ENCODE measurements around the gene MAPKAPK3.

Gene MAPKAPK3

GRCh38 chr3:50658416-50658815 lies 41.5 kb downstream of the MAPKAPK3 start:
- TF ChIP-seq TCF12 (IDR thresholded peaks at IDR 0.05; ENCODE audit: low read depth) (no peak), CREB1 (IDR thresholded peaks at IDR 0.05; ENCODE audit: low read depth) (no peak), TEAD4 (IDR thresholded peaks at IDR 0.05) (no peak), EP300 (IDR thresholded peaks at IDR 0.05; ENCODE audit: borderline replicate concordance) (no peak), USF1 (IDR thresholded peaks at IDR 0.05) (no peak), ZBTB7A (IDR thresholded peaks at IDR 0.05; ENCODE audit: low read depth) (no peak), MAX (IDR thresholded peaks at IDR 0.05) (no peak), NFIC (IDR thresholded peaks at IDR 0.05) (no peak), TAF1 (IDR thresholded peaks at IDR 0.05; ENCODE audit: low read depth) (no peak), CEBPB (IDR thresholded peaks at IDR 0.05) (no peak), REST (IDR thresholded peaks at IDR 0.05; ENCODE audit: low read depth) (no peak), YY1 (IDR thresholded peaks at IDR 0.05; ENCODE audit: low read depth) (no peak), RAD21 (IDR thresholded peaks at IDR 0.05; ENCODE audit: low read depth) (no peak), FOXM1 (IDR thresholded peaks at IDR 0.05; ENCODE audit: borderline replicate concordance, low read depth) (no peak), EGR1 (IDR thresholded peaks at IDR 0.05) (no peak)

GRCh38 chr3:50658831-50659230 lies 41.9 kb downstream of the MAPKAPK3 start:
- no peak for TF ChIP-seq EGR1 (IDR thresholded peaks at IDR 0.05)
- TF ChIP-seq FOXM1 (IDR thresholded peaks at IDR 0.05; ENCODE audit: borderline replicate concordance, low read depth): no peak
- no peak for TF ChIP-seq MAX (IDR thresholded peaks at IDR 0.05)
- no peak for TF ChIP-seq YY1 (IDR thresholded peaks at IDR 0.05; ENCODE audit: low read depth)
- no peak for TF ChIP-seq TEAD4 (IDR thresholded peaks at IDR 0.05)
- no peak for TF ChIP-seq TAF1 (IDR thresholded peaks at IDR 0.05; ENCODE audit: low read depth)
- TF ChIP-seq EP300 (IDR thresholded peaks at IDR 0.05; ENCODE audit: borderline replicate concordance): no peak
- no peak for TF ChIP-seq TCF12 (IDR thresholded peaks at IDR 0.05; ENCODE audit: low read depth)
- TF ChIP-seq USF1 (IDR thresholded peaks at IDR 0.05): no peak
- TF ChIP-seq REST (IDR thresholded peaks at IDR 0.05; ENCODE audit: low read depth): no peak
- TF ChIP-seq RAD21 (IDR thresholded peaks at IDR 0.05; ENCODE audit: low read depth): no peak
- no peak for TF ChIP-seq NFIC (IDR thresholded peaks at IDR 0.05)
- no peak for TF ChIP-seq CEBPB (IDR thresholded peaks at IDR 0.05)
- TF ChIP-seq ZBTB7A (IDR thresholded peaks at IDR 0.05; ENCODE audit: low read depth): no peak
- no peak for TF ChIP-seq CREB1 (IDR thresholded peaks at IDR 0.05; ENCODE audit: low read depth)

- no peak for TF ChIP-seq REST (IDR thresholded peaks at IDR 0.05; ENCODE audit: low read depth)
- no peak for TF ChIP-seq MAX (IDR thresholded peaks at IDR 0.05)
- no peak for TF ChIP-seq CEBPB (IDR thresholded peaks at IDR 0.05)
- TF ChIP-seq TAF1 (IDR thresholded peaks at IDR 0.05; ENCODE audit: low read depth): no peak
- no peak for TF ChIP-seq EP300 (IDR thresholded peaks at IDR 0.05; ENCODE audit: borderline replicate concordance)
- TF ChIP-seq CREB1 (IDR thresholded peaks at IDR 0.05; ENCODE audit: low read depth): no peak
- no peak for TF ChIP-seq NFIC (IDR thresholded peaks at IDR 0.05)
Measured at GRCh38 chr3:50660386-50660785, 43.4 kb downstream of the MAPKAPK3 start.

- TF ChIP-seq TCF12 (IDR thresholded peaks at IDR 0.05; ENCODE audit: low read depth) (no peak), MAX (IDR thresholded peaks at IDR 0.05) (no peak), EP300 (IDR thresholded peaks at IDR 0.05; ENCODE audit: borderline replicate concordance) (no peak), RAD21 (IDR thresholded peaks at IDR 0.05; ENCODE audit: low read depth) (no peak), REST (IDR thresholded peaks at IDR 0.05; ENCODE audit: low read depth) (no peak), CEBPB (IDR thresholded peaks at IDR 0.05) (no peak), CREB1 (IDR thresholded peaks at IDR 0.05; ENCODE audit: low read depth) (no peak), FOXM1 (IDR thresholded peaks at IDR 0.05; ENCODE audit: borderline replicate concordance, low read depth) (no peak)
Measured at GRCh38 chr3:50661321-50661837, 44.4 kb downstream of the MAPKAPK3 start.
